Measurements from ENCODE around the gene ATP8B4.

ATP8B4 gene

GRCh38 chr15:49989498-49989897 is 129.5 kb downstream of the ATP8B4 start:
- H3K4me3 ChIP-seq (ENCODE audit: control insufficient read depth, low read depth, low read length) = no peak overlapping the region
- no peak for TF ChIP-seq CTCF (conservative IDR thresholded peaks at IDR 0.05; ENCODE audit: control insufficient read depth, insufficient read depth, low read depth, low read length)
- DNase-seq (ENCODE audit: low read depth) = no peak

GRCh38 chr15:49988766-49989165 is 130.3 kb downstream of the ATP8B4 start:
- no peak overlapping the region for H3K4me3 ChIP-seq (ENCODE audit: control insufficient read depth, low read depth, low read length)
- no peak for DNase-seq (ENCODE audit: low read depth)
- TF ChIP-seq CTCF (conservative IDR thresholded peaks at IDR 0.05; ENCODE audit: control insufficient read depth, insufficient read depth, low read depth, low read length) = no peak

- TF ChIP-seq CTCF (conservative IDR thresholded peaks at IDR 0.05; ENCODE audit: control insufficient read depth, insufficient read depth, low read depth, low read length) = no peak
- H3K4me3 ChIP-seq (ENCODE audit: control insufficient read depth, low read depth, low read length) = no peak overlapping the region
- no peak for DNase-seq (ENCODE audit: low read depth)
These were observed 131.1 kb downstream of the ATP8B4 start for GRCh38 chr15:49987896-49988295.

GRCh38 chr15:49987198-49987785 is 131.7 kb downstream of the ATP8B4 start:
- no peak overlapping the region for H3K4me3 ChIP-seq (ENCODE audit: control insufficient read depth, low read depth, low read length)
- no peak for TF ChIP-seq CTCF (conservative IDR thresholded peaks at IDR 0.05; ENCODE audit: control insufficient read depth, insufficient read depth, low read depth, low read length)
- DNase-seq (ENCODE audit: low read depth) = no peak

GRCh38 chr15:49986326-49986725 is 132.7 kb downstream of the ATP8B4 start:
- no peak overlapping the region for H3K4me3 ChIP-seq (ENCODE audit: control insufficient read depth, low read depth, low read length)
- no peak for TF ChIP-seq CTCF (conservative IDR thresholded peaks at IDR 0.05; ENCODE audit: control insufficient read depth, insufficient read depth, low read depth, low read length)
- no peak for DNase-seq (ENCODE audit: low read depth)

- no peak for TF ChIP-seq CTCF (conservative IDR thresholded peaks at IDR 0.05; ENCODE audit: control insufficient read depth, insufficient read depth, low read depth, low read length)
- no peak overlapping the region for H3K4me3 ChIP-seq (ENCODE audit: control insufficient read depth, low read depth, low read length)
- no peak for DNase-seq (ENCODE audit: low read depth)
These were observed 133.6 kb downstream of the ATP8B4 start for GRCh38 chr15:49985463-49985862.

GRCh38 chr15:49984436-49984835 is 134.6 kb downstream of the ATP8B4 start:
- TF ChIP-seq CTCF (conservative IDR thresholded peaks at IDR 0.05; ENCODE audit: control insufficient read depth, insufficient read depth, low read depth, low read length) = no peak
- no peak for DNase-seq (ENCODE audit: low read depth)
- no peak overlapping the region for H3K4me3 ChIP-seq (ENCODE audit: control insufficient read depth, low read depth, low read length)

Data from fibroblast of mammary gland (primary cell).